Upper lobe of right lung (tissue), 1 donor: Measurements from ENCODE around the gene TTC21A. TPM values are rescaled to one million over a fixed set of nuclear protein-coding genes. Genes with fewer than 3 reads are reported as not detected.

ENCODE experiments used
- ATAC-seq: fragments of 200-7000 bp; cut with Tn5 transposase; one replicate; pipeline ENCODE4 v1.9.1; 2020; ENCODE audit warnings: mild to moderate bottlenecking, moderate library complexity
- DNase-seq: peaks from one replicate; pipeline ENCODE4 v3.0.0-alpha.2; 2020
- H3K27ac ChIP-seq: fragments of 200-600 bp; one replicate; pipeline ENCODE4 v1.8.0; 2022
- H3K27me3 ChIP-seq: fragments of 200-600 bp; one replicate; pipeline ENCODE4 v1.8.0; 2022; ENCODE audit warnings: mild to moderate bottlenecking
- H3K36me3 ChIP-seq: fragments of 200-600 bp; one replicate; pipeline ENCODE4 v1.8.0; 2022
- H3K4me1 ChIP-seq: fragments of 200-600 bp; one replicate; pipeline ENCODE4 v1.8.0; 2022
- H3K4me3 ChIP-seq: fragments of 200-600 bp; one replicate; pipeline ENCODE4 v1.8.0; 2022; ENCODE audit warnings: mild to moderate bottlenecking
- H3K9me3 ChIP-seq: fragments of 200-600 bp; one replicate; pipeline ENCODE4 v1.8.0; 2022
- CTCF ChIP-seq: fragments of 200-600 bp; IDR thresholded peaks from one replicate; pipeline ENCODE4 v1.8.0; 2022; ENCODE audit warnings: antibody characterized with exemption
- intact Hi-C: fragments of 100-400 bp; cut with DNase I; formaldehyde crosslinking; loops from one replicate; pipeline ENCODE4 v1.11.0; 2022
- total RNA-seq: library from RNA; stranded (reverse); fragmentation: NEBNext Ultra II Directional; extraction: Animal tissue kit (Norgen Biotek cat#: 25700); gene quantifications from one replicate; pipeline ENCODE4 v1.2.1, GENCODE V29; 2021
- donor health status: DM: no; HTN: yes; CAD: no; lungs with severe emphysema.

The TTC21A gene
- total RNA-seq, 1 donor from 2014 or later, result 11.6 TPM

DNA sequence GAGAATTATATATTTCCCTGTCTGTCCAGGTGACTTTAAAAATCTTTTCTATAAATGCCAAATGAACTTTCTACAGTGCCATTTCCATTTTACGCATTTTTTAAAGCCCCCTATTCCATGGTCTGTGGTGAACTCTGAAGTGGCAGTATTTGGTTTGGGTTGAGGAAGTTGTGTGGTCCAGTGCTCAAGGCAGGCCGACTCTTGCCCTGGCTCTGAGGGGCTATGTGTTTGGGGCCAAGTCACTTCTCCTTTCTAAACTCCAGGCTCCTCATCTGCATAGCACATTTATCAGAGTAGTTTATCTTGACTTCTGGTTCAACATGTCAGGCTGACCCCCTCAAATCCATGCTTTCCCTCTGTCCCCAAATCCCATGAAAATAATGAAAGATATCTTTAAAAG is 14.1 kb downstream of the TTC21A start:
- TF ChIP-seq CTCF, result no peak
- ATAC-seq (no peak), DNase-seq (no peak)
- intact Hi-C loops, result loop anchor here (10.0 kb wide), 1 partner anchor 163 kb away; the partner anchor contains the start of gene CX3CR1
- Histone ChIP-seq H3K27me3 (no peaks in the 10 kb centered on the region), H3K27ac (no peak overlapping the region), H3K9me3 (no peaks in the 10 kb centered on the region), H3K36me3 (no peaks in the 10 kb centered on the region), H3K4me3 (no peak overlapping the region), H3K4me1 (peaks cover 1% of the 10 kb centered on the region)

GRCh38 chr3:39122813-39123212 is 15.3 kb downstream of the TTC21A start:
- Histone ChIP-seq H3K27ac (no peak overlapping the region), H3K4me3 (no peak overlapping the region)
- intact Hi-C loops, result loop anchor here (10.0 kb wide), 1 partner anchor 162 kb away; the partner anchor contains the start of gene CX3CR1

GRCh38 chr3:39124876-39125840 is 17.7 kb downstream of the TTC21A start:
- Histone ChIP-seq H3K4me1 (peaks cover 4% of the 10 kb centered on the region), H3K36me3 (no peaks in the 10 kb centered on the region), H3K4me3 (no peak overlapping the region), H3K9me3 (no peaks in the 10 kb centered on the region), H3K27me3 (no peaks in the 10 kb centered on the region), H3K27ac (peak overlapping the region; percentile 51)
- ATAC-seq (peak; percentile 84), DNase-seq (no peak)
- intact Hi-C loops, result loop anchor here (10.0 kb wide), 1 partner anchor 160 kb away; the partner anchor contains the start of gene CX3CR1
- TF ChIP-seq CTCF, result peak; percentile 43

More at GRCh38 chr3:39122813-39123212, 15.3 kb downstream of the TTC21A start:
- DNase-seq (no peak), ATAC-seq (no peak)
- no peak for TF ChIP-seq CTCF
- peaks cover 4% of the 10 kb centered on the region for H3K4me1 ChIP-seq
- no peaks in the 10 kb centered on the region for H3K36me3 ChIP-seq
- H3K9me3 ChIP-seq, result no peaks in the 10 kb centered on the region
- H3K27me3 ChIP-seq, result no peaks in the 10 kb centered on the region

GRCh38 chr3:39125841-39126500 is 18.5 kb downstream of the TTC21A start:
- DNase-seq, result no peak
- H3K36me3 ChIP-seq, result no peaks in the 10 kb centered on the region
- peaks cover 4% of the 10 kb centered on the region for H3K4me1 ChIP-seq
- no peak for TF ChIP-seq CTCF
- peak; percentile 56 for ATAC-seq
- no peak overlapping the region for H3K4me3 ChIP-seq
- intact Hi-C loops, result loop anchor here (10.0 kb wide), 1 partner anchor 159 kb away; the partner anchor contains the start of gene CX3CR1
- H3K9me3 ChIP-seq, result no peaks in the 10 kb centered on the region
- peak overlapping the region; percentile 51 for H3K27ac ChIP-seq
- no peaks in the 10 kb centered on the region for H3K27me3 ChIP-seq

- intact Hi-C loops, result loop anchor here (10.0 kb wide), 1 partner anchor 158 kb away; the partner anchor contains the start of gene CX3CR1
- no peak for DNase-seq
These were observed 19.1 kb downstream of the TTC21A start for GRCh38 chr3:39126532-39127071.

More at GRCh38 chr3:39126532-39127071, 19.1 kb downstream of the TTC21A start:
- H3K27me3 ChIP-seq, result no peaks in the 10 kb centered on the region
- no peaks in the 10 kb centered on the region for H3K36me3 ChIP-seq
- H3K27ac ChIP-seq, result no peak overlapping the region
- no peaks in the 10 kb centered on the region for H3K9me3 ChIP-seq
- peak; percentile 75 for ATAC-seq
- H3K4me3 ChIP-seq, result no peak overlapping the region
- TF ChIP-seq CTCF, result peak; percentile 57
- H3K4me1 ChIP-seq, result peaks cover 4% of the 10 kb centered on the region
